Left lung (tissue), 10 donors: ENCODE measurements around the gene LCE1A. TPM values are rescaled to one million over a fixed set of nuclear protein-coding genes. Genes with fewer than 3 reads are reported as not detected.

Experiments
- ATAC-seq: fragments of 200-7000 bp; cut with Tn5 transposase; one replicate; pipeline ENCODE4 v1.9.1; 2020; ENCODE audit warnings: moderate library complexity
- DNase-seq, 4 donors: peaks; one replicate each; pipeline ENCODE4 v3.0.0-alpha.2; 2013 to 2020
- H3K27ac ChIP-seq, 2 donors: fragments of 200-600 bp; sonication (generic) in 1 of 2; one replicate each; pipeline versions ENCODE4 v1.5.0 to v1.8.0; 2020 to 2021
- H3K27me3 ChIP-seq, 2 donors: fragments of 200-600 bp; sonication (generic) in 1 of 2; one replicate each; pipeline versions ENCODE4 v1.5.0 to v1.8.0; 2020 to 2021
- H3K36me3 ChIP-seq, 2 donors: fragments of 200-600 bp; sonication (generic) in 1 of 2; one replicate each; pipeline versions ENCODE4 v1.5.0 to v1.8.0; 2020 to 2021
- H3K4me1 ChIP-seq, 2 donors: fragments of 200-600 bp; one replicate each; pipeline ENCODE4 v1.8.0; 2021
- H3K4me3 ChIP-seq, 2 donors: fragments of 200-600 bp; sonication (generic) in 1 of 2; one replicate each; pipeline versions ENCODE4 v1.5.0 to v1.8.0; 2020 to 2021; ENCODE audit warnings: mild to moderate bottlenecking in 1 of 2
- H3K9me3 ChIP-seq, 2 donors: fragments of 200-600 bp; sonication (generic) in 1 of 2; one replicate each; pipeline versions ENCODE4 v1.5.0 to v1.8.0; 2020 to 2021
- intact Hi-C, 2 donors: fragments of 100-400 bp; cut with DNase I; formaldehyde crosslinking; loops; one replicate each; pipeline versions ENCODE4 v1.11.2 to v1.14.2; 2022
- polyA plus RNA-seq, 6 donors: library from polyadenylated mRNA; unstranded; fragments of 120-200 nt; gene quantifications; one replicate each; pipeline ENCODE4 v1.2.1, GENCODE V29; 2013; ENCODE audit not compliant: insufficient read length in 6 of 6
- total RNA-seq, 2 donors: library from RNA; stranded (reverse); fragmentation: NEBNext Ultra II Directional; extraction: Animal tissue kit (Norgen Biotek cat#: 25700); gene quantifications; one replicate each; pipeline ENCODE4 v1.2.1, GENCODE V29; 2021
- TF ChIP-seq, protein P1 (sequence below), 2 donors: fragments of 200-600 bp; sonication (generic) in 1 of 2; IDR thresholded peaks; one replicate each; pipeline versions ENCODE4 v1.5.0 to v1.8.0; 2021; ENCODE audit warnings: antibody characterized with exemption in 2 of 2
- donor health status: DM: no; HTN: yes; CAD: no.
- donor health status: DM: no; HTN: no; CAD: no.

The LCE1A gene
- total and polyA plus RNA-seq, 8 donors, result not detected

DNA sequence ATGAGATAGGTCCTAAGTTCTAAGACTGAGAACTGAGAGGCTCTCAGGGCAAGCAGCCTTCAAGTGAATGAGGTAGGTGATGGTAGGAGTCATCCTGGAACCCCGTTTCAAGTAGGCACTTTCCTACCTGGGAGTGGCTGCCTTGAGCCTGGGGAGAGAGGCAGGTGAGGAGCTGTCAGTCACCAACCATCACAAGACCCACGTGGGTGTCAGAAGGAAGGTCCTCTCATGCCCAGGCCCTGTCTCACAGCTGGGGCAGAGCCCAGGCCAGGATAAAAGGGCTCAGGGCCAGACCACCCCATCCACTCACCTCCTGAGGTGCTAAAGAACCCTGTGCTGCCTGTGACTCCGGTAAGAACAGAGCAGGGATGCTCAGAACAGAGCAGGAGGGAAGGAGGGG is 30.9 kb upstream of the LCE1A start, which contains the start of gene LCE1D:
TSS of gene LCE1D (plus strand) at position 301 of the 400 bp plus-strand sequence. CDS start 1,074 bp downstream, outside the sequence.
- Histone ChIP-seq H3K4me1 (no peaks in the 10 kb centered on the region), H3K27ac (no peak within 1 kb of the TSS), H3K4me3 (no peak within 1 kb of the TSS), H3K27me3 (no peaks in the 10 kb centered on the region), H3K9me3 (no peaks in the 10 kb centered on the region), H3K36me3 (no peaks in the 10 kb centered on the region)
- ATAC-seq, result no peak
- no peak for DNase-seq
- intact Hi-C loops, result no loop called here
- TF ChIP-seq, protein P1, sequence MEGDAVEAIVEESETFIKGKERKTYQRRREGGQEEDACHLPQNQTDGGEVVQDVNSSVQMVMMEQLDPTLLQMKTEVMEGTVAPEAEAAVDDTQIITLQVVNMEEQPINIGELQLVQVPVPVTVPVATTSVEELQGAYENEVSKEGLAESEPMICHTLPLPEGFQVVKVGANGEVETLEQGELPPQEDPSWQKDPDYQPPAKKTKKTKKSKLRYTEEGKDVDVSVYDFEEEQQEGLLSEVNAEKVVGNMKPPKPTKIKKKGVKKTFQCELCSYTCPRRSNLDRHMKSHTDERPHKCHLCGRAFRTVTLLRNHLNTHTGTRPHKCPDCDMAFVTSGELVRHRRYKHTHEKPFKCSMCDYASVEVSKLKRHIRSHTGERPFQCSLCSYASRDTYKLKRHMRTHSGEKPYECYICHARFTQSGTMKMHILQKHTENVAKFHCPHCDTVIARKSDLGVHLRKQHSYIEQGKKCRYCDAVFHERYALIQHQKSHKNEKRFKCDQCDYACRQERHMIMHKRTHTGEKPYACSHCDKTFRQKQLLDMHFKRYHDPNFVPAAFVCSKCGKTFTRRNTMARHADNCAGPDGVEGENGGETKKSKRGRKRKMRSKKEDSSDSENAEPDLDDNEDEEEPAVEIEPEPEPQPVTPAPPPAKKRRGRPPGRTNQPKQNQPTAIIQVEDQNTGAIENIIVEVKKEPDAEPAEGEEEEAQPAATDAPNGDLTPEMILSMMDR (IDR thresholded peaks at IDR 0.05), result no peak

DNA sequence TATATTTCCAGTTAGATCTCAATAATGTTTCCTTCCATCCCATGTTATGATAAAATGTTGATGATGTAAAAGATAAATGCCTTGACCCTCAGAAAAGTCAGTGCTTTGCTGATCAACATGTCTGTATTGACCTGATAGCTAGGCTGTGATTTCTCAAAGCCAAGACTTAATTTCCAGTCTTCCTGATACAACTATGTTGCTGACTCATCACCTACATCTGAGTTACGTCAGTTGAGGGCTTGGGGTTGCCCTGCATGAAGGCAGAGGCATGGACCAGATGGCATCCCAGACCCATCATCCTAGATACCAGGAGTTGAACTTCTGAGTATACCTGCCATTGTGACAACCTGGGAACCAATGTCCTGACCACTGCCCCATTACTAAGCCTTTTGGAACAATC is 25.9 kb upstream of the LCE1A start:
- Histone ChIP-seq H3K27ac (no peak overlapping the region), H3K4me1 (no peaks in the 10 kb centered on the region), H3K27me3 (no peaks in the 10 kb centered on the region), H3K4me3 (no peak overlapping the region), H3K9me3 (no peaks in the 10 kb centered on the region), H3K36me3 (no peaks in the 10 kb centered on the region)
- no peak for DNase-seq
- no peak for ATAC-seq
- TF ChIP-seq, protein P1 (IDR thresholded peaks at IDR 0.05), result no peak
- intact Hi-C loops, result no loop called here

DNA sequence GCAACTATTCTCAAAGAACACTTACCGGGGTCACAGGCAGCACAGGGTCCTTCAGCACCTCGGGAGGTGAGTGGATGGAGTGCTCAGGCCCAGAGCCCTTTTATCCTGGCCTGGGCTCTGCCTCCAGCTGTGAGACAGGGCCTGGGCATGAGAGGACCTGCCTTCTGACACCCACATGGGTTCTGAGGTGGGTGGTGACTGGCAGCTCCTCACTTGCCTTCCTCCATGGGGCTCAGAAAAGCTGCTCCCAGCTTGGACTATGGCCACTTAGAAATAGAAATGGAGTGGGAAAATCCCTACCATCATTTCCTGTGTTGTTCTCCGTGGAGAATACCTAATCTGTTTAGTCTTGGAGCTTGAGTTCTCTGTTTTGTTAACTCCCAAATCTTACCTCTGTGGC is 20.7 kb upstream of the LCE1A start, which contains the start of gene LCE1C:
TSS of gene LCE1C (minus strand) at position 76 of the 400 bp plus-strand sequence. CDS start 1,173 bp downstream, outside the sequence.
- Histone ChIP-seq H3K27ac (no peak within 1 kb of the TSS), H3K9me3 (no peaks in the 10 kb centered on the region), H3K4me3 (no peak within 1 kb of the TSS), H3K27me3 (no peaks in the 10 kb centered on the region), H3K36me3 (no peaks in the 10 kb centered on the region), H3K4me1 (no peaks in the 10 kb centered on the region)
- TF ChIP-seq, protein P1 (IDR thresholded peaks at IDR 0.05), result no peak
- intact Hi-C loops, result no loop called here
- no peak for ATAC-seq
- DNase-seq, result no peak

DNA sequence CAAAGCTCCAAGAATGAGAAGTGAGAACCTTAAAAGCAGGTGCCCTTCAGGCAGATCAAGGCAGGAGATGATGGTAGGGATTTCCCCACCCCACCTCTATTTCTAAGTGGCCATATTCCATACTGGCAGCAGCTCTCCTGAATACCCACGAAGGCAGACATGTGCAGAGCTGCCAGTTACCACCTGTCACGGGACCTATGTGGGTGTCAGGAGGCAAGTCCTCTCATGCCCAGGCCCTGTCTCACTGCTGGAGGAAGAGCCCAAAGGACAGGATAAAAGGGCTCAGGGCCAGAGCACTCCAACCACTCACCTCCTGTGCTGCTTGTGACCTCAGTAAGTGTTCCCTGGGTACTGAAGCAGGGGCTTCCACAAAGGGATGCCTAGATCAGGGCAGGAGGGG is 16.2 kb upstream of the LCE1A start:
- TF ChIP-seq, protein P1 (IDR thresholded peaks at IDR 0.05), result no peak
- no peak for DNase-seq
- no peaks in the 10 kb centered on the region for H3K4me1 ChIP-seq
- no peak overlapping the region for H3K27ac ChIP-seq
- intact Hi-C loops, result no loop called here
- H3K4me3 ChIP-seq, result no peak overlapping the region
- no peaks in the 10 kb centered on the region for H3K27me3 ChIP-seq
- ATAC-seq, result no peak
- H3K9me3 ChIP-seq, result no peaks in the 10 kb centered on the region
- H3K36me3 ChIP-seq, result no peaks in the 10 kb centered on the region

DNA sequence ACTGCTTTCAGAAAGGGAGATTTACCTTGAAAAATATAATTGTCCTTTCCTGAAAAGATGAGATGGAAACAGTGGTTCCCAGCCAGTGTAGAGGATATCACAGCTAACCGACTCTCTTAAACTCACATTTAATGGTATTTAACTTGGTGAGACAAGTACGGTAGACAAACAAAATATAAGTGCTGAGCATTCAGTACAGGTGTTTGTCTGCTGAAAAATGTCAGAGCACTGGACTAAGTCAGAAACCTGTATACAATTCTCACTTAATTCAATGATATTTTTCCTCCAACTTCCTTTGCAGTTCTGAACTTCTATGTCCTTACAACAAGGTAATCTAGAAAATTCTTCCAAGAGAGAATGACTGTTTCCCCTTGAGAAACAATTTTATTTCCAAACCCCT is 15.6 kb upstream of the LCE1A start, which contains the start of gene LCE1B:
TSS of gene LCE1B (plus strand) at position 301 of the 400 bp plus-strand sequence. CDS start 476 bp downstream, outside the sequence.
- TF ChIP-seq, protein P1 (IDR thresholded peaks at IDR 0.05), result no peak
- no peaks in the 10 kb centered on the region for H3K9me3 ChIP-seq
- H3K4me1 ChIP-seq, result no peaks in the 10 kb centered on the region
- intact Hi-C loops, result no loop called here
- no peaks in the 10 kb centered on the region for H3K27me3 ChIP-seq
- no peaks in the 10 kb centered on the region for H3K36me3 ChIP-seq
- DNase-seq (no peak), ATAC-seq (no peak)
- no peak within 1 kb of the TSS for H3K27ac ChIP-seq
- no peak within 1 kb of the TSS for H3K4me3 ChIP-seq
